Dedifferentiated amniotic fluid mesenchymal stem cell (primary cell): ENCODE results near the gene TECR.
"Not testable (repeated sequence)": the region's sequence is repeated elsewhere in the genome, so short reads cannot be mapped to it uniquely, and the experiment has no call there.

ENCODE experiments used
- DNase-seq: peaks from one replicate; pipeline ENCODE4 v3.0.0-alpha.2; 2016; ENCODE audit errors: extremely low spot score

TECR gene

GRCh38 chr19:14529254-14530004 is at the start of gene TECR:
Gene TECR (plus strand): TSS chr19:14529594. CDS start chr19:14529697, 103 bp downstream.
- DNase-seq, result peak; percentile 100

- DNase-seq, result no peak
Observed at GRCh38 chr19:14479975-14480699, 49.3 kb upstream of the TECR start.

- no peak for DNase-seq
Observed at GRCh38 chr19:14480700-14481079, 48.7 kb upstream of the TECR start.

- DNase-seq, result no peak
Observed at GRCh38 chr19:14482172-14482941, 47.0 kb upstream of the TECR start.

- no peak for DNase-seq
Observed at GRCh38 chr19:14487370-14488125, 41.8 kb upstream of the TECR start.

GRCh38 chr19:14492756-14493337 is 36.5 kb upstream of the TECR start:
- no peak for DNase-seq

- DNase-seq, result no peak
Observed at GRCh38 chr19:14494411-14494810, 35.0 kb upstream of the TECR start.

- DNase-seq, result no peak
Observed at GRCh38 chr19:14494910-14495671, 34.3 kb upstream of the TECR start.

GRCh38 chr19:14495672-14496028 is 33.7 kb upstream of the TECR start:
- no peak for DNase-seq

GRCh38 chr19:14496029-14496833 is 33.2 kb upstream of the TECR start, which contains the start of gene GIPC1:
Gene GIPC1 (minus strand): TSS chr19:14496127. CDS start chr19:14482976, 13,151 bp downstream.
- peak; percentile 97 for DNase-seq

- DNase-seq, result no peak
Observed at GRCh38 chr19:14496834-14497227, 32.6 kb upstream of the TECR start.

GRCh38 chr19:14497228-14497921 is 32.0 kb upstream of the TECR start:
- no peak for DNase-seq

- no peak for DNase-seq
Observed at GRCh38 chr19:14502334-14503092, 26.9 kb upstream of the TECR start.

GRCh38 chr19:14503285-14503684 is 26.1 kb upstream of the TECR start:
- no peak for DNase-seq

GRCh38 chr19:14504575-14504974 is 24.8 kb upstream of the TECR start:
- not testable (repeated sequence) for DNase-seq

GRCh38 chr19:14505488-14506239 is 23.7 kb upstream of the TECR start:
- peak; percentile 86 for DNase-seq

GRCh38 chr19:14507704-14508542 is 21.5 kb upstream of the TECR start:
- DNase-seq, result peak; percentile 30
